T follicular helper cell (primary cell): ENCODE results near the gene SMIM38.

Source experiments
- DNase-seq: peaks from one replicate; pipeline ENCODE4 v3.0.0-alpha.2; 2020; ENCODE audit warnings: low read depth

The SMIM38 gene

DNA sequence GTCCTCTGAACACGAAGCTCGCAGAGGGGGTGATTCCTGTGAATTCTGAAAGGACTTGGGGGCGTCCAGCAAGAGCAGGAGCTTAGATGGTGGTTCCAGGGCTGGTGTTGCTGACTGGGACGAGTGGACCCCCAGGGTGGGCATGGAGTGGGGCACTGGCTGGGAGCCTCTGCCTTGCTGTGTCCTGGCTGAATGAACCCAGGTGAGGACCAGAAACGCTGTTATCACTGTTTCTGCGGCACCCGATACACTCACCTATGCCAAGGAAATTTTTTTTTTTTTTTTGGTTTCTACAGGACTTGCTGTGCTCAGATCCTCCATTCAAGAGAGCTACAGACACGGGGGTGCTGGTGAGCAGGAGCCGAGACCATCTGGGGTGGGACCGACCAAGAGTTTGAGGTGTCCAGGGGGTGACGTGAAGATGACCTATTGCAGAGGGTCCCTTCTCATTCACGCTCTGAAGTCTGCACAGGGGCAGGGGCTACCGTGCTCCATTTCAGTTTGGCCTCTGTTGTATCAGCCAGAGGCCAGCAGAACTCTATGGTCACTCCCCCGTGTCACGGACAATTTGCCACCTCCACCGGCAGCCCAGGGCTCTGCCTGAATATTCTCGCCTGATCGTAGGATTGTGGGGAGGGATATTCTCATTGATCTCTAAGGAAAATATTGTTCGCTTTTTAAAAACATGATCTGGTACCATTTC, 3.6 kb downstream of the SMIM38 start:
- no peak for DNase-seq

DNA sequence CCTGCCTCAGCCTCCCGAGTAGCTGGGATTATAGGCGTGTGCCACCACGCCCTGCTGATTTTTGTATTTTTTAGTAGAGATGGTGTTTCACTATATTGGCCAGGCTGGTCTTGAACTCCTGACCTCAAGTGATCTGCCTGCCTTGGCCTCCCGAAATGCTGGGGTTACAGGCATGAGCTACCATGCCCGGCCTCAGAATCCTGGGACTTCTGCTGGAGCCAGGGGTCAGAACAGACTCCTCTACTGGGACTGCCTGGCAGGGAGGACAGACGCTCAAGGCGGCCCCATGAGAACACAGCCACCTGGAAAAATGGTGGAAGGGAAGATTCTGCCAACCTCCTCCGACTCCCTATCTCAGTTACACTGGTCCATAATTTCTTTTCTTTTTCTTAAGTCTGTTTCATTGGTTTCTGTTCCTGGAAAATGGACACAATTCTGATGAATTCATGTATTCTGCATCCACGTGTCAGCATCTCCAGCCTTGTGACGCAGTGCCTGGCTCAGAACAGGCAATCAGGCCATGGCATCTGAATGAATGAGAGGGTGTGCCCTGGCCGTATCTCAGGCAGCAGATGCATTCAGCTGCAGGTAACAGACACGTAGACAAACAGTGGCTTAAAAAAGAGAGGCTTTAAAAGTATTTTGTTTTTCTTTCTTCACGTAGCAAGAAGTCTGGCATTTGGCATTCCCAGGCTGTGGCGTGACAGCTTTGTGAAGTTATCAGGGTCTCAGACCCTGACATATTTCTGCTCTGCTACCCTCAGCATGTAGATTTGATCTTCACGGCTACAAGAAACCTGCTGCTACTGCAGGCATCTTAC, 4.8 kb downstream of the SMIM38 start:
- DNase-seq: no peak

DNA sequence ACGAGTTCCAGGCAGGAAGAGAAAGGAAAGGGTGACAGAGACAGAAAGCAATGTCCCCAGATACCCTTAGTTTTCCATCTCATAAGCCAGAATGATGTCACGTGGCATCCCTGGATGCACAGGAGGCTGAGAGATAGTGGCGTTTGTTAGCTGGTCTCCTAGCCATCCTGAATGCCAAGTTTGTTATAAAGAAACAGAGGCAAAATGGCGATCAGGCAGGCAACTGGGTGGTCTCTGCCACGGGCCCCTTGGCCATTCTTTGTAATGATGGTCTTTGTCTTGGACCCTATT, 5.3 kb downstream of the SMIM38 start:
- no peak for DNase-seq

DNA sequence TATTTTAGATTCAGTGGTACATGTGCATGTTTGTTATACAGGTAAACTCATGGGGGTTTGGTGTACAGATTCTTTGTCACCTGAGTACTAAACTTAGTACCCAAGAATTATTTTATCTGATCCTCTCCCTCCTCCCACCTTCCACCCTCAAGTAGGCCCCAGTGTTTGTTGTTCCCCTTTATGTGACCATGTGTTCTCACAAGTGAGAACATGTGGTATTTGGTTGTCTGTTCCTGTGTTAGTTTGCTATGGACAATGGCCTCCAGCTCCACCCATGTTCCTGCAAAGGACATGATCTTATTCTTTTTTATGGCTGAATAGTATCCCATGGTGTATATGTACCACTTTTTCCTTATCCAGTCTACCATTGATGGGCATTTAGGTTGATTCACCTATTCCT, 6.8 kb downstream of the SMIM38 start:
- DNase-seq: no peak

DNA sequence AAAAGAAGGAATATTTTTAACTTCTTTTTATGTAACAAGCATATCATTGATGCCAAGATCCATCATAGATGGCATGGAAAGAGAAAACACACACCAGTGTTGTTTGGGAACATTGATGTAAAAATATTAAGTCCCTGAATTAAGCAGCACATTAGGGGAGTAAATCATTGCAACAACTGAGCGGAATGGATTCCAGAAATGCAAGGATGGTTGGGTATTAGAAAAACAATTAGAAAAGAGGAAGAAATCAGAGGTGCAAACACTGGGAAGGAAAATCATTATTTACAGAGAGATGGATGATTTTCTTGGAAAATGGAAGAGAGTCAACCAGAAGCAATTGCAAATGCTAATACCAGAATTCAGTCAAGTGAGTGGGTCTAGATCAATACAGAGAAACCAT, 8.1 kb downstream of the SMIM38 start:
- no peak for DNase-seq

DNA sequence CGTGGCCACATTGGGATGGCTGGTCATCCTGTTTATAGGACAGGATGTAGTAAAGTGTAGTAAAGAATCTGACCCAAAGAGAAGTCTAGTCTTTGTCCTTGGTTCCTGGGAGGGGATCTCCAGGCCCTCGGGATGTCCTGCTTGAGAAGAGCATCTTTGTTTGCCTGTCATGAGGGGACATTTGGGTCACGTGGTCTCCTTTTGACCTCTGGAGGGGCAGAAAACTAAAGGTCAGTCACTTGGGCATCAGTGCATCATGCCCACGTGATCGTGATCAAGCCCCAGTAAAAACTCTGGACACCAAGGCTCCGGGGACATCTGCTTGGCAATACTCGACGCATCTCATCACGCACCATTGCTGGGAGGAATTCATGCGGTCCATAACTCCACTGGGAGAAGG, 9.1 kb downstream of the SMIM38 start:
- DNase-seq: no peak

DNA sequence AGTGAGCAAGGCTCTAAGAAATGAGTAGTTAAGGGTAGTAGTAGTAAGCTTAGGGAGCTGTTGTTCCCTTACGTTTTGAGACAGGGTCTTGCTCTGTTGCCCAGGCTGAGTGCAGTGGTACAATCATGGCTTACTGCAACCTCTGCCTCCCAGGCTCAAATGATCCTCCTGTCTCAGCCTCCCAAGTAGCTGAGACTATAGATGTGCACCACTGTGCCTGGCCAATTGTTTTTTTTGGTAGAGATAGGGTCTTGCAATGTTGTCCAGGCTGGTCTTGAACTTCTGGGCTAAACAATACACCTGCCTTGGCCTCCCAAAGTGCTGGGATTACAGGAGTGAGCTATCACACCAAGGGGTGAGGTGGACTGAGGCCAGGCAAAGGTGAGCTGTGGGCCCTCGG, 10.0 kb downstream of the SMIM38 start:
- no peak for DNase-seq

DNA sequence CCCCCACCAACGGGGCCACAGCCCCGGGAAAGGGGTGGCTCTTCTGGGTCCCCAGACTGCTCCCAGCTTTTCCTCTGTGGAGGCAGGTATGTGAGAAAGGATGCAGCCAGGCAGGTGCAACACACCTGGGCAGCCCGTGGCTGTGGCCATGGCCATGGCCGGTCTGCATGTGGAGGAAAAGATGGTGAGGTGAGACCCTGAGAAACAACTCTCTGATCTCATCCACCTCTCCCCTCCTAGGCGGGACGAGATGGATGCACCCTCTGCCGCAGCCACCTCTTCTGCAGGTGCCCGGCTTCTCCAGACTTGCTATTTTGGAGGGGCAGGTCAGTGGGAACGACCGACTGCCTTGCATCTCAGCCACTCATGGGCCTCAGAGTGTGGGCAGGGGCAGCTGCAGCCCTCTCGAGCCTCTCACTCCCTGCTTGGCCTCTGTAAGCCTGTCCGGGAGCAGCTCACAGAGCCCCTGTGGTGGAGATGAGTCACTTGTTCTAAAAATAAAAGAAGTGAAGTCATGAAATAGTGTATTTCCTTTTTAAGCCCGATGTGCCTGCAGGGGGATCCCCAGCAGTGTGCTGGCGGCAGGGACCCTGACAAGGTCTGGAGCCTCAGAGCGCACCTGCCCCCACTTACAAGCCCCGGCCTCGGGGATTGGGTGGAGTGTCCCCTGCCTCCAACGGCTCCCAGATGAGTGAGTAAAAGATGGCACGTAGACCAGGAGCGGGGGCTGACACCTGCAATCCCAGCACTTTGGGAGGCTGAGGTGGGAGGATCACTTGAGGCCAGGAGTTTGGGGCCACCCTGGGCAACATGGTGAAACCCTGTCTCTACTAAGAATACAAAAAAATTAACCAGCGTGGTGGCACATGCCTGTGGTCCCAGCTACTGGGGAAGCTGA, 10.7 kb downstream of the SMIM38 start:
- DNase-seq: no peak

DNA sequence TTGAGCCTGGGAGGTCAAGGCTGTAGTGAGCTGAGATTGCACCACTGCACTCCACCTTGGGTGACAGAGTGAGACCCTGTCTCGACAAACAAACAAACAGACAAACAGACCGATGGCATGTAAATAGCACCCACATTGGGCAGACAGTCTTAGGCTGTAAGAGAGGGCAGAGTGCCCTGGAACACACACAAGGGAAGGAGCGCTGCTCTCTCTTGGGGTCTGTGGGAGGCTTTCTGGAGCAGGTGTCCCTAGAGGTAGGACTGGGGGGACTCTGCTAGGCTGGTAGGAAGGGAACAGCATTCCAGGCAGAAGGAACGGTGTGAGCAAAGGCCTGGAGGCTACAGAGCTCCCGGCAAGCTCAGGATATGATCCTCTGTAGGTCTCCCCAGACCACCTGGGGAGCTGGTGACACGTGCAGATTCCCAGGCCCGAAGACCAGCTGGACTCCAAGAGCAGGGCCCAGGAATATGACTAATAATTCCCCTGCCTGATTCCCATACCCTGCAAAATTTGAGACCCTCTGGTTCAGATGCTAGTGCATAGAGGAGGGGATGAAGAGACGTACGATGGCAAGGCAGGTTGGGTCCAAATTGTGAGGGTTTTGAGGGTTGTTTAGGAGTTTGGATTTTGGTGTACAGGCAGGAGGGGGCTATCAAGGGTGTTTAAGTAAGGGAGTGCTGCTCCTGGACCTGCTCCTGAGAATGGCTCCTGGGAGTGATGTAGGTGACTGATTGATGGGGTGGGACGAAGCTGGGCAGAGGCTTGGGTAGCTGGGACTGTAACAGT, 11.6 kb downstream of the SMIM38 start:
- DNase-seq: no peak

DNA sequence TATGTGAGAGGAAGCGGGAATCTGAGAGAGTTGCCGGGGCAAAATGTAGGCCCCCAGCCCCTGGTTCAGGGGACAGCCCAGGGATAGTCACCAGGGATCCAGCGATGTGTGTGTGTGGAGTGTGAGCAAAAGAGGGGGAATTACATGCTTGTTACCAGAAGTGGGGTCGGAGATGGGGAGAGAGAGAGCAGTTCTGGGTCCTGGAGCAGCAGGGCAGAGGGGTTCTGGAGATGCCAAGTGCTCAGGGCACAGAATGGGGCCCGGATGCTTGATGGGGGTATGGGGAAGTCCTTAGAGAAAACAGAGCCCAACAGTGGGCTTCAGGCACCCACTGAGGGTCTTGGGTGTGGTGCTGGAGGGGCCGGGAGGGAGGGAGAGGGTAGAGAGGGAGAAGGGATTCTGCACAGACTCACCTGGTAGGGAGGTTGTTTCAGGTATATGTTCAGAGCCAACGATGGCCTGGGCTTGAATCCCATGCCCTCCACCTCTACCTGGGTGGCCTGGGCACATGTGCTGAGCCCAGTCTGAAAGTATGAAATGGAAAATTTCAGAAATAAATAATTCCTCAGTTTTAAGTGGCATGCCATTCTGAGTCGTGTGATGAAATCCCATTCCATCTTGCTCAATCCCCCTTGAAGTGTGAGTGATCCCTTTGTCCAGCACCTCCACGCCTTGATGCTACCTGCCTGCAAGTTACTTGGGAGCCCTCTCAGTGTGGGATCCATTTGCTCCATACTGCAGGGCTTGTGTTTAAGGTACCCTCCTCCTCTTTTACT, 12.4 kb downstream of the SMIM38 start:
- no peak for DNase-seq

DNA sequence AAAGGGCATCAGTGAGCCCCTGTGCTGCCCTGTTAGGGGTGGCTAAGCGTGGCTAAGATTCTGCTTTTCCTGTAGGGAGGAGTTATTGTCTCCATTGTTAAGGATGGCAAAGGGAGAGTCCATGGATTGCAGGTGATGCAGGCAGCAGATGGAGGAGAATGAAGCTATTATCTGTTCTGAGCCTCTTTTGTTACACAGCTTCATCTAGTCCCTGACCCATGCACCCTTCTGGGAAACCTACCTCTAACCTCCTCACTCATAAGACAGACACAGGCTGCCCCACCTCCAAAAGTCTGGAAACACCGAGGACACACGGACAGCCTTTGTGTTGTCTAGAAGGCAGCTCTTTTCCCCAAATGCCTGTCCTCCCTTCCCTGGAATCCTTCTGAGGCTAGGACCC, 13.7 kb downstream of the SMIM38 start:
- DNase-seq: no peak

DNA sequence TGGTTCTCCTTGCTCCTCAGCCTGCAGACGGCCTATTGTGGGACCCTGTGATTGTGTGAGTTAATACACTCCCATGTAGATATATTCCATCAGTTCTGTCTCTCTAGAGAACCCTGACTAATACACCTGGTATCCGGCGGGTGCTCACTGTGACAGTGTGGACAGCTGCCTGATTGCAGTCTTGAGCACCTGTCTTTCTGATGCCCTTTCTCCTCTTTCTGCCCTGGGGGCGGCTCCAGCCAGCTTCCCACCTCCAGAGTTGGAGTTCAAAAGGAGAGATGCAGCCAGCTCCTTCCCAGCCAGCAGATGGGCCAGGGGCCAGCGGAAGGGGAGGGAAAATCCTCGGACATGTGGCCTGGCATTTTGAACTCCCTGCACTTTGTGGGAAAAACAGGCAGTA, 15.0 kb downstream of the SMIM38 start:
- no peak for DNase-seq

DNA sequence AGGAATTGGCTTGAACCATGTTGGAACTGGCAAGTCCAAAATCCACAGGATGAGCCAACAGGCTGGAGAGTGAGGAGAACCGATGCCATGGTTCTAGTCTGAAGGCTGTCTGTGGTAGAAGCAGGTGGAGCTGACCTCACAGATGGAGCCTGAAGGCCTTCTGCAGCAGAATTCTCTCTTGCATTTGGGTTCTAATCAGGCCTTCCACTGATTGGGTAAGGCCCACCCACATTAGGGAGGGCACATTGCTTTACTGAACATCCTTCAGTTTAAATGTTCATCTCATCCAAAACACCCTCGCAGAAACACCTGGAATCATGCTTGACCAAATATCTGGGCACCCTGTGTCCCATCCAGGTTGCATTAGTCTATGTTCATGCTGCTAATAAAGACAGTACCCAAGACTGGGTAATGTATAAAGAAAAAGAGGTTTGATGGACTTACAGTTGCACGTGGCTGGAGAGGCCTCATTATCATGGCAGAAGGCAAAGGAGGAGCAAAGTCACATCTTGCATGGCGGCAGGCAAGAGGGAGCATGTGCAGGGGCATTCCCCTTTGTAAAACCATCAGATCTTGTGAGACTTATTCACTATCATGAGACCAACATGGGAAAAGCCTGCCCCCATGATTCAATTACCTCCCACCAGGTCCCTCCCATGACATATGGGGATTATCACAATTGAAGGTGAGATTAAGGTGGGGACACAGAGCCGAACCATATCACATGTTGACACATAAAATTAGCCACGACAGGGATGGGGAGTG, 15.9 kb downstream of the SMIM38 start:
- DNase-seq: no peak

DNA sequence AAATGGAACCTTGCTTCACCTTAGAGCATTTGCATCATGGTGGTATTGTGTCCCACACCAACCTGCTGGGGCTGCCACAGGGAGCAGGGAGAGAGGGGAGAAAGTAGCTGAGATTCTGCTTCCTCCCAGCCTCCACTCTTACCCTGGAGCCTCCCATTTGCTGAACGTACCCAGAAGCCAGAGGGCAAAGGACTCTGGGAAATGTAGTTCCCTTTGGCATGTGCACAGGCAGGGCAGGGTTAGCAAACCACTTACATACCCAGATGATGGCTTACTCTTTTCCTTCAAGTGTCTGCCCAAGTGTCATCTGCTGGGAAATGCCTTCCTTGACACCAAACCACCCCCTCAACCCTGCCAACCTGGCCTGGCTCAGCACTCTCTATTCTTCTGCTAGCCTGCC, 16.9 kb downstream of the SMIM38 start:
- no peak for DNase-seq

DNA sequence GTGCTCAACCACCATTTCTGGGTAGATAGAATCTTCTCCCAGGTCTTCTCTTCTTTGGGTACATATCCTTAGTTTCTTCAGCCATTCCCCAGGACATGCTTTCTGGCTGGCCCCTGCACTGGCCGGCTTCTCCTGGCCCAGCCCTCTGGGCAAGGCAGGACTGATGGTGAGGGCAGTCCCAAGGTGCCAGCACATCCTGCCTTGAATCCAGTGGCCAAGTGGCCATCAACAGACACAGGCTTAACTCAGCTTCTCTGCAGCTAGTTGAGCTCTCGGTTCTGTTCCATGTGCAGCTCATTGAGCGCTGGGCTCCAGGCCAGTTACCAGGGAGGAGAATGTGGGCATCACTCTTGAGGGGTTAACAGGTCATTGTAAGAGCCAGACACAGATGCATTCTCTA, 17.6 kb downstream of the SMIM38 start:
- DNase-seq: no peak

DNA sequence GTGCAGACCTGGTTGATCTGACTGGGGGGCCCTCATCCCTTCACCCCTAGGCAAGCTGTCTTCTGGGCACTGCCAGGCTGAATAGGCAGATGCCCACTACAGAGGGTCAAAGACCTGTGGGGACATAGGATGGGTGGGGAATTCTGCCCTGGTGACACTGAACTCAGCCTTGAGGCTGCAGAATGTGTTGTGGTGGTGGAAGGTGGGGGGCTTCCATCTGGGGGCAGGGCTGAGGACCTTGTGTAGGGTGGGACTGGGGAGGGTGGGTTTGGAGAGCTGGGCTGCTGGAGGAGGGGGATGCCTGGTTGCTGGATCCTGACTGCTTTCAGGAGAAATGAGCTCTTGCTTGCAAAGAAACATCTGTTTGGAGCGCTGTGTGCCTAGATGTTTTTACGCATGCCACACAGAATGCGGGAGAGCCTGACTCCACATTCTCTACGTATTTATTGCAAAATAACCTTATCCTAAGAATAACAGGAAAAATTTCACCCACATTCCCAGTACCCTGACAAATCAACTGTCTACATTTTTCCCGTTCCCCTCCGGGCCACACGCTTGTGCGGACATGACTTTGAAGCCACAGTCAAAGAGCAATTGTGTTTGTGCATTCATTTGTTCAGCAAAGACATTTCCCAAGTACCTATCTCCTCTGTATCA, 18.3 kb downstream of the SMIM38 start:
- DNase-seq: no peak

DNA sequence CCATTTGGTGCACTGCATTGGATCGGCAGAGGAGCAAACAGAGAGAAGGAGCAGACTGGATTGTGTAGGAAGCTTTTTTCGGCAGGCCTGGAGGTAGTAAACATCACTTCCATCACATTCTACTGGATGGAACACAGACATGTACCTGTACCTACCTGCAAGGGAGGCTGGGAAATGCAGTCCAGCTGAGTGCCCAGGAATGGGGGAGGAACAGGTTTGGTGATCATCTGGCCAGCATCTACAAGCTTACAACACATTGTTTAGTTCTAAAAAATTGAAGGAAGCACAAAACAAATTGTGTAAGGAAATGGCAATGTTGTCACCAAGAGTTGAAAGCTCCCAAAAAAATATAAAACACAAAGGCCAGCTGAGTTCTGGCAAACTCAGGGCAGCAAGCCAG, 19.1 kb downstream of the SMIM38 start:
- DNase-seq: no peak

DNA sequence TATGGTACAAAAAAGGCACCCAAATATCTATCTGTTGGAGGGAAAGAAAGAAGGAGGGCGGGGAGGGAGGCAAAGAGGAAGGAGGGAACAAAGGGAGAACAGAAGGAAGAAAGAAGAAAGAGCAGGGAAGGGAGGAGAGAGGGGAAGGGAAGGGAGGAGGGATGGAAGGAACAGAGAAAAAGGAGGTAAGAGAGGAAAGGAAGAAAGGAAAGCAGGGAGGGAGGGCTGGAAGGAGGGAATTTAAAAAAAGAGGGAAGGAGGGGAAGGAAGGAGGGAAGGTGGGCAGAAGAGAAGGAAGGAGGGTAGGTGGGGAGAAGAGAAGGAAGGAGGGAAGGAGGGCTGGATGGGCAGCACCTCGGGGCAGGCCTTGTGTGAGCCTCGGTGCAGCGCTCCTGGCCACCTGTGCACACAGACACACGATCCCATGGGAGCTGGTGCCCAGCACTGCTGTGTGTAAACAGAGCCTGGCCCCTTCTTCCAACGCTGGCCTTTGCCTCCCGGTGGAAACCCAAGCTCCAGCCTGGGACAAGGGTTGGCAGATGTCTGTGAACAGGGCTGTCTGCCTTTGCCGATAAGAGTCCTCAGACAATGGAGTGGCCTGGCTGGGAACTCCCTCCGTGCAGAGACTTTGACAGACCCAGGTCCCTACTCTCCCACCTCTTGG, 23.2 kb downstream of the SMIM38 start:
- no peak for DNase-seq

DNA sequence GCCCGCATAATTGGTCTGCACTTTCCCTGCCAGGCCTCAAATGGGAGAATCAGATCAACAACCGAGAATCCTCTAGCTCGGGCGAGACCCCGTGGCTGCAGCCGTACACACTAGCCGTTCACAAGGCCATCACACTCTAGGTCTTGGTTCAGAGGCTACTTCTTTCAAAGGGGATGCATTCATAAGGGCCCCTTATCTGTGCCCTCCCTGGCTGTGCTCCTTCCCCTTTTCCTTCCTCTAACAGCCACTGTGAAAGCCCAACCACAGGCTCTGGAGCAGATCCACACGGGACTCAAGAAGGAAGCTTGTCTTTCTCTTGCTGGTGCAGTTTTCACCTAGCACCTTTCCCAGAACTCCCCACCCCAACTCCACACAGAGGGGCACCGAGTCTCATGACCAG, 24.5 kb downstream of the SMIM38 start:
- DNase-seq: no peak
